ENCODE data around the gene CYP19A1. TPM values are rescaled to one million over a fixed set of nuclear protein-coding genes. Genes with fewer than 3 reads are reported as not detected.

The CYP19A1 gene
- total and polyA plus RNA-seq, 2 experiments from 2014 or later = 1.4 to 35.4 TPM

DNA sequence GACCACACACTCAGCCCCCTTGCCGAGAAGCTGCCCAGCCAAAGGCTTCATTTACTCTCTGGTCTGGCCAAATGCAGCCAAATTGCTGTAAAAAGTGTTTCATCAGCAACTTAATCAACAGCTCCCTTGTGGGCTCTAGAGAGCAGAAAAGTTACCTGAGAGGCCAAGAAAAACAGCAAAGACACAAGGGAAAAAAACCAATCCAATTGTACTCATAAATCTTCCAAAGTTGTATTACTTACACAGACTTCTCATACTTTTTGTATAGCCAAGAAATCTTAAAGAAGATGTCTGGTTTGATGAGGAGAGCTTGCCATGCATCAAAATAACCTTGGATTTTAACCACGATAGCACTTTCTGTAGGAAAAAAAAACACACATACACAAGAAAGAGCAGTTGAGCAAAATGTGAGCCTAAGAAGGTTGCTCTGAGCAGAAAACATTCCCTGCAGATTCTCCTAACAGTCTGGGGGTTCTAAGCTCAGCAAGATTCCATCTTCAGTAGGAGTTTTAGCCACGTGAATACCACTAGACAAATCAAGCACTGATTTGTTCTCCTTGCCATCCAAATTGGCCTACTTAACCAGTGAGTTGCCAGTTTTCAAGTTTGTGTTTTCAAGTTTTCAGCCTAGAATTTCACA lies 120.0 kb downstream of the CYP19A1 start:
- no peaks in the 10 kb centered on the region for H3K36me3 ChIP-seq (replicated peaks; ENCODE audit: insufficient read depth, low read depth)
- DNase-seq (ENCODE audit: low spot score) = no peak
- H3K9me2 ChIP-seq (replicated peaks; ENCODE audit: insufficient read depth) = no peaks in the 10 kb centered on the region
- H3K4me3 ChIP-seq = no peak overlapping the region
- H3K4me2 ChIP-seq = no peak overlapping the region
- H3K4me1 ChIP-seq (ENCODE audit: insufficient read depth) = no peaks in the 10 kb centered on the region
- WGBS (ENCODE audit: low lambda C conversion rate, missing lambda C conversion rate) = 62% methylated on average over 3 of the region's 3 CpGs
- TF ChIP-seq, protein P1, sequence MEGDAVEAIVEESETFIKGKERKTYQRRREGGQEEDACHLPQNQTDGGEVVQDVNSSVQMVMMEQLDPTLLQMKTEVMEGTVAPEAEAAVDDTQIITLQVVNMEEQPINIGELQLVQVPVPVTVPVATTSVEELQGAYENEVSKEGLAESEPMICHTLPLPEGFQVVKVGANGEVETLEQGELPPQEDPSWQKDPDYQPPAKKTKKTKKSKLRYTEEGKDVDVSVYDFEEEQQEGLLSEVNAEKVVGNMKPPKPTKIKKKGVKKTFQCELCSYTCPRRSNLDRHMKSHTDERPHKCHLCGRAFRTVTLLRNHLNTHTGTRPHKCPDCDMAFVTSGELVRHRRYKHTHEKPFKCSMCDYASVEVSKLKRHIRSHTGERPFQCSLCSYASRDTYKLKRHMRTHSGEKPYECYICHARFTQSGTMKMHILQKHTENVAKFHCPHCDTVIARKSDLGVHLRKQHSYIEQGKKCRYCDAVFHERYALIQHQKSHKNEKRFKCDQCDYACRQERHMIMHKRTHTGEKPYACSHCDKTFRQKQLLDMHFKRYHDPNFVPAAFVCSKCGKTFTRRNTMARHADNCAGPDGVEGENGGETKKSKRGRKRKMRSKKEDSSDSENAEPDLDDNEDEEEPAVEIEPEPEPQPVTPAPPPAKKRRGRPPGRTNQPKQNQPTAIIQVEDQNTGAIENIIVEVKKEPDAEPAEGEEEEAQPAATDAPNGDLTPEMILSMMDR (IDR thresholded peaks at IDR 0.05; ENCODE audit: poor library complexity) = no peak
- TF ChIP-seq EZH2phosphoT487 (IDR thresholded peaks at IDR 0.05; ENCODE audit: low read depth, severe bottlenecking, unreplicated experiment) (no peak), EZH2 (IDR thresholded peaks at IDR 0.05; ENCODE audit: borderline replicate concordance) (no peak)
- no peaks in the 10 kb centered on the region for H3K9me3 ChIP-seq (ENCODE audit: low read depth)
- H2AFZ ChIP-seq = no peak overlapping the region
- no peak overlapping the region for H3K27ac ChIP-seq
- no peaks in the 10 kb centered on the region for H3K27me3 ChIP-seq
- H4K20me1 ChIP-seq (ENCODE audit: insufficient read depth, poor library complexity, severe bottlenecking) = no peaks in the 10 kb centered on the region
- no peaks in the 10 kb centered on the region for H3K79me2 ChIP-seq

DNA sequence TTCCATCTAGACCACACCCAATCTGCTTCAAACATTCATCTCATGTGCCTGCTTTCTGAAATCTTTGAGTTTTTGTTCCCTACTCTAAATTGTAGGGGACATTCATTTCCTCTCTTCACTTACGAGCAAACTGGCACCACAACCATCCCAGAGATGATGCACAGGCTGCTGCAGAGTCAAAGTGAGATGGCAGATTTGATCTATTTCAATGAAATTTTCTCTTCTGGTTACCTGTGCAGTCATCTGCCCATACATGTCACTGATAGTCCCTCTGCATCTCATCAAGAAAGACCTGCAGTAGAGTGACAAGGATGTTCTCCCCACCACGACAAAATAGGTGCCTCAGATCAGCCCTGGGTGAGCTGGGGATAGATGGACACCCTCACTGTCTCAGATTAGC lies 125.5 kb downstream of the CYP19A1 start:
- Histone ChIP-seq H3K4me3 (no peak overlapping the region), H3K27me3 (no peaks in the 10 kb centered on the region), H3K36me3 (replicated peaks; ENCODE audit: insufficient read depth, low read depth) (no peaks in the 10 kb centered on the region), H3K79me2 (no peaks in the 10 kb centered on the region), H4K20me1 (ENCODE audit: insufficient read depth, poor library complexity, severe bottlenecking) (no peaks in the 10 kb centered on the region), H3K9me3 (ENCODE audit: low read depth) (no peaks in the 10 kb centered on the region), H3K9me2 (replicated peaks; ENCODE audit: insufficient read depth) (no peaks in the 10 kb centered on the region), H3K4me2 (no peak overlapping the region), H3K27ac (no peak overlapping the region), H3K4me1 (ENCODE audit: insufficient read depth) (no peaks in the 10 kb centered on the region), H2AFZ (no peak overlapping the region)
- DNase-seq (ENCODE audit: low spot score) = no peak
- TF ChIP-seq, protein P1 (IDR thresholded peaks at IDR 0.05; ENCODE audit: poor library complexity) = no peak
- no peak for TF ChIP-seq EZH2phosphoT487 (IDR thresholded peaks at IDR 0.05; ENCODE audit: low read depth, severe bottlenecking, unreplicated experiment)
- no peak for TF ChIP-seq EZH2 (IDR thresholded peaks at IDR 0.05; ENCODE audit: borderline replicate concordance)
- WGBS (ENCODE audit: low lambda C conversion rate, missing lambda C conversion rate) = 88% methylated on average over 2 of the region's 2 CpGs

DNA sequence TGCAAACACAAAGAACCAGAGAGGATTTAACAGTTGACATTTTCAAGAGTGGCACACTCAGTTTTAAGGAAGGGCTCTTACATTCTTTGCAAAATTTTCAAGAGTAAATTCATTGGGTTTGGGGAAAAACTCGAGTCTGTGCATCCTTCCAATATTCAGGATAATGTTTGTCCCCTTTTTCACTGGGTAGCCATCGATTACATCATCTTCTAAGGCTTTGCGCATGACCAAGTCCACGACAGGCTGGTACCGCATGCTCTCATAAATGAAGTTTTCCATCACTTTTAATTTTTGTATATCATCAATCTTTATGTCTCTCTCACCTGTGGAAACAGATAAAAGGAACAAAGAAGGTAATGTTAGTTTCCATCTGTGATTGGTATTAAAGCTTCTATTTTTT lies 126.2 kb downstream of the CYP19A1 start:
- no peak for TF ChIP-seq EZH2phosphoT487 (IDR thresholded peaks at IDR 0.05; ENCODE audit: low read depth, severe bottlenecking, unreplicated experiment)
- TF ChIP-seq, protein P1 (IDR thresholded peaks at IDR 0.05; ENCODE audit: poor library complexity) = no peak
- TF ChIP-seq EZH2 (IDR thresholded peaks at IDR 0.05; ENCODE audit: borderline replicate concordance) = no peak
- Histone ChIP-seq H3K4me1 (ENCODE audit: insufficient read depth) (no peaks in the 10 kb centered on the region), H3K36me3 (replicated peaks; ENCODE audit: insufficient read depth, low read depth) (no peaks in the 10 kb centered on the region), H3K79me2 (no peaks in the 10 kb centered on the region), H3K27me3 (no peaks in the 10 kb centered on the region), H3K27ac (no peak overlapping the region), H3K9me3 (ENCODE audit: low read depth) (no peaks in the 10 kb centered on the region), H3K9me2 (replicated peaks; ENCODE audit: insufficient read depth) (no peaks in the 10 kb centered on the region), H3K4me2 (no peak overlapping the region), H2AFZ (no peak overlapping the region), H4K20me1 (ENCODE audit: insufficient read depth, poor library complexity, severe bottlenecking) (no peaks in the 10 kb centered on the region), H3K4me3 (no peak overlapping the region)
- no peak for DNase-seq (ENCODE audit: low spot score)
- 86% methylated on average over 5 of the region's 5 CpGs for WGBS (ENCODE audit: low lambda C conversion rate, missing lambda C conversion rate)
